WERI-Rb-1 (cell line): ENCODE measurements around the gene IGFBP3.

Experiments
- DNase-seq: peaks from one replicate; pipeline ENCODE4 v3.0.0-alpha.2; 2020
- H3K27ac ChIP-seq: fragments of 250-450 bp; sonication (Bioruptor Pico); 2 replicates; pipeline ENCODE4 v1.5.1; 2020; ENCODE audit warnings: mild to moderate bottlenecking, moderate library complexity
- H3K27me3 ChIP-seq: fragments of 250-450 bp; sonication (Bioruptor Pico); 2 replicates; pipeline ENCODE4 v1.5.1; 2021; ENCODE audit warnings: mild to moderate bottlenecking, low read depth, moderate library complexity; ENCODE audit not compliant: insufficient read depth, severe bottlenecking
- H3K36me3 ChIP-seq: fragments of 250-450 bp; sonication (Bioruptor Pico); 2 replicates; pipeline ENCODE4 v1.5.1; 2020; ENCODE audit warnings: mild to moderate bottlenecking, moderate library complexity
- H3K4me3 ChIP-seq: 2 replicates; pipeline ENCODE4 v1.5.1; 2011; ENCODE audit warnings: low read depth, mild to moderate bottlenecking, control low read depth, low read length
- H3K9me3 ChIP-seq: fragments of 250-450 bp; sonication (Bioruptor Pico); 2 replicates; pipeline ENCODE4 v1.5.1; 2021; ENCODE audit warnings: mild to moderate bottlenecking, moderate library complexity; ENCODE audit not compliant: severe bottlenecking
- CTCF ChIP-seq: IDR thresholded peaks from 2 replicates; pipeline ENCODE4 v1.5.1; 2011; ENCODE audit warnings: low read depth, mild to moderate bottlenecking, control low read depth, inconsistent platforms, low read length

The IGFBP3 gene

GRCh38 chr7:45886931-45887667, 34.0 kb downstream of the IGFBP3 start:
- H3K27ac ChIP-seq, result no peak overlapping the region
- H3K36me3 ChIP-seq, result no peaks in the 10 kb centered on the region
- no peak for TF ChIP-seq CTCF
- H3K9me3 ChIP-seq, result no peaks in the 10 kb centered on the region
- peaks cover 46% of the 10 kb centered on the region for H3K27me3 ChIP-seq
- H3K4me3 ChIP-seq, result no peak overlapping the region
- no peak for DNase-seq

- no peak overlapping the region for H3K27ac ChIP-seq
- peaks cover 35% of the 10 kb centered on the region for H3K27me3 ChIP-seq
- no peaks in the 10 kb centered on the region for H3K9me3 ChIP-seq
- no peak overlapping the region for H3K4me3 ChIP-seq
- TF ChIP-seq CTCF, result no peak
- H3K36me3 ChIP-seq, result no peaks in the 10 kb centered on the region
- DNase-seq, result no peak
Observed at GRCh38 chr7:45885264-45885882, 35.7 kb downstream of the IGFBP3 start.

- Histone ChIP-seq H3K27ac (no peak overlapping the region), H3K36me3 (no peaks in the 10 kb centered on the region), H3K9me3 (no peaks in the 10 kb centered on the region), H3K27me3 (peaks cover 22% of the 10 kb centered on the region), H3K4me3 (no peak overlapping the region)
- DNase-seq, result no peak
- TF ChIP-seq CTCF, result no peak
Observed at GRCh38 chr7:45884136-45884535, 36.9 kb downstream of the IGFBP3 start.

GRCh38 chr7:45882465-45882810, 38.6 kb downstream of the IGFBP3 start:
- Histone ChIP-seq H3K9me3 (peaks cover 7% of the 10 kb centered on the region), H3K27ac (no peak overlapping the region), H3K4me3 (no peak overlapping the region), H3K36me3 (no peaks in the 10 kb centered on the region), H3K27me3 (peaks cover 7% of the 10 kb centered on the region)
- TF ChIP-seq CTCF, result no peak
- DNase-seq, result no peak

GRCh38 chr7:45881759-45882464, 39.2 kb downstream of the IGFBP3 start:
- no peak overlapping the region for H3K4me3 ChIP-seq
- H3K27ac ChIP-seq, result no peak overlapping the region
- H3K36me3 ChIP-seq, result no peaks in the 10 kb centered on the region
- no peak for DNase-seq
- no peak for TF ChIP-seq CTCF
- peaks cover 7% of the 10 kb centered on the region for H3K9me3 ChIP-seq
- H3K27me3 ChIP-seq, result peaks cover 5% of the 10 kb centered on the region
